ENCODE measurements around the gene CYGB. TPM values are rescaled to one million over a fixed set of nuclear protein-coding genes. Genes with fewer than 3 reads are reported as not detected.
A peak's percentile ranks its signal among the peaks of the same experiment; 100 is the strongest.

Gene CYGB
- total and polyA plus RNA-seq, 9 of the 15 experiments (the other 6 are each of a cell fraction or from before 2014, with no cell fraction given): 0.08 to 0.95 (median 0.18) TPM; not detected in 5

DNA sequence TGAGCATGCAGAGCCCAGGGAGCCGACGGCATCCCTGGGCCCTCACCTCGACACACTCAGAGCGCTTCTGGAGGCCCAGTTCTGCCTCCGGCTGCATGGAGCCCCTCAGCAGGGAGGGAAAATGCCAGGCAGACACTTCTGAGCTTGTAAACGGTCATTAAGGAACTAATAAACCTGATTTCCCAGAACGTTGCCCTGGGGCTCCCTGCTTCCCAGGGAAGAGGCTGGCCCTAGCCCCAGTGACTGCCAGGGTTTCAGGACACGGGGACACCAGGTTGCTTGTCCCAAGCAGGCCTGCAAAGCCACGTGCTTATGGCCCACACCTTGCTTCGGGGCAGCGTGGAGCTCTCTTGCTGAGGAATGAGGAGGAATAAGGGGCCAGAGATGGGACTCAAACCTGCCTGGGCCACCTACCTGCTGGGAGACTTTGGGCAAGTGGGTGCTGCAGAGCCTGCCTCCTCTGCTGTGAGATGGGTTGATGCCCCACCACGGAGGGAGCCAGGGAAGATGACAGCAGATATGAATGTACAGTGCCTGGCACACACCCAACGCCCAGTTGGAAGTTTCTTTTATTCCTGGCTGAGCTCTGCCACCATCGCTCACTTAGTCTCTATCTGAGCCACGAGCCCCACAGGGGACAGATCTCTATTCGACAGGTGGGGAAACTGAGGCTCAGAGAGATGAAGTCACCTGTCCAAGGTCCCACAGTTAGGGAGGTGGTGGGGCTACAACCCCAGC lies 41.7 kb downstream of the CYGB start:
- TF ChIP-seq NFIX (CRISPR knock-in tag; IDR thresholded peaks at IDR 0.05; ENCODE audit: low read depth) (no peak), EP300 (IDR thresholded peaks at IDR 0.05; ENCODE audit: low read length) (no peak), ZNF785 (CRISPR knock-in tag; IDR thresholded peaks at IDR 0.05) (no peak), RBFOX2 (IDR thresholded peaks at IDR 0.05; ENCODE audit: low read depth, low read length) (no peak), SMAD4 (CRISPR knock-in tag; conservative IDR thresholded peaks at IDR 0.05) (no peak), EGR1 (conservative IDR thresholded peaks at IDR 0.05) (no peak), FIP1L1 (IDR thresholded peaks at IDR 0.05; ENCODE audit: low read depth, low read length, poor library complexity, severe bottlenecking) (no peak), DIDO1 (tag; IDR thresholded peaks at IDR 0.05; ENCODE audit: low read depth) (no peak), ARNT (IDR thresholded peaks at IDR 0.05) (no peak), NRF1 (conservative IDR thresholded peaks at IDR 0.05 in 1 of 2, IDR thresholded peaks at IDR 0.05 in 1 of 2) (no peak), HNRNPL (IDR thresholded peaks at IDR 0.05; ENCODE audit: low read depth, low read length) (no peak), XRCC5 (IDR thresholded peaks at IDR 0.05; ENCODE audit: low read depth, low read length) (no peak), ARID1B (IDR thresholded peaks at IDR 0.05) (no peak), ZNF436 (CRISPR knock-in tag; IDR thresholded peaks at IDR 0.05) (no peak), RUNX1 (IDR thresholded peaks at IDR 0.05; ENCODE audit: low read depth) (no peak), DPF2 (IDR thresholded peaks at IDR 0.05) (no peak), CAMTA2 (CRISPR knock-in tag; conservative IDR thresholded peaks at IDR 0.05) (no peak)
- TF ChIP-seq, protein P1, sequence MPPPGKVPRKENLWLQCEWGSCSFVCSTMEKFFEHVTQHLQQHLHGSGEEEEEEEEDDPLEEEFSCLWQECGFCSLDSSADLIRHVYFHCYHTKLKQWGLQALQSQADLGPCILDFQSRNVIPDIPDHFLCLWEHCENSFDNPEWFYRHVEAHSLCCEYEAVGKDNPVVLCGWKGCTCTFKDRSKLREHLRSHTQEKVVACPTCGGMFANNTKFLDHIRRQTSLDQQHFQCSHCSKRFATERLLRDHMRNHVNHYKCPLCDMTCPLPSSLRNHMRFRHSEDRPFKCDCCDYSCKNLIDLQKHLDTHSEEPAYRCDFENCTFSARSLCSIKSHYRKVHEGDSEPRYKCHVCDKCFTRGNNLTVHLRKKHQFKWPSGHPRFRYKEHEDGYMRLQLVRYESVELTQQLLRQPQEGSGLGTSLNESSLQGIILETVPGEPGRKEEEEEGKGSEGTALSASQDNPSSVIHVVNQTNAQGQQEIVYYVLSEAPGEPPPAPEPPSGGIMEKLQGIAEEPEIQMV (tag; conservative IDR thresholded peaks at IDR 0.05; ENCODE audit: low read depth): no peak
- TF ChIP-seq, protein P2, sequence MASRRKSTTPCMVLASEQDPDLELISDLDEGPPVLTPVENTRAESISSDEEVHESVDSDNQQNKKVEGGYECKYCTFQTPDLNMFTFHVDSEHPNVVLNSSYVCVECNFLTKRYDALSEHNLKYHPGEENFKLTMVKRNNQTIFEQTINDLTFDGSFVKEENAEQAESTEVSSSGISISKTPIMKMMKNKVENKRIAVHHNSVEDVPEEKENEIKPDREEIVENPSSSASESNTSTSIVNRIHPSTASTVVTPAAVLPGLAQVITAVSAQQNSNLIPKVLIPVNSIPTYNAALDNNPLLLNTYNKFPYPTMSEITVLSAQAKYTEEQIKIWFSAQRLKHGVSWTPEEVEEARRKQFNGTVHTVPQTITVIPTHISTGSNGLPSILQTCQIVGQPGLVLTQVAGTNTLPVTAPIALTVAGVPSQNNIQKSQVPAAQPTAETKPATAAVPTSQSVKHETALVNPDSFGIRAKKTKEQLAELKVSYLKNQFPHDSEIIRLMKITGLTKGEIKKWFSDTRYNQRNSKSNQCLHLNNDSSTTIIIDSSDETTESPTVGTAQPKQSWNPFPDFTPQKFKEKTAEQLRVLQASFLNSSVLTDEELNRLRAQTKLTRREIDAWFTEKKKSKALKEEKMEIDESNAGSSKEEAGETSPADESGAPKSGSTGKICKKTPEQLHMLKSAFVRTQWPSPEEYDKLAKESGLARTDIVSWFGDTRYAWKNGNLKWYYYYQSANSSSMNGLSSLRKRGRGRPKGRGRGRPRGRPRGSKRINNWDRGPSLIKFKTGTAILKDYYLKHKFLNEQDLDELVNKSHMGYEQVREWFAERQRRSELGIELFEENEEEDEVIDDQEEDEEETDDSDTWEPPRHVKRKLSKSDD (conservative IDR thresholded peaks at IDR 0.05; ENCODE audit: low read length): no peak
- Histone ChIP-seq H3K9me3 (replicated peaks; ENCODE audit: control insufficient read depth, insufficient read depth, low read depth, low read length) (no peaks in the 10 kb centered on the region), H3K9me1 (ENCODE audit: control insufficient read depth, insufficient read depth, low read length) (peaks cover 4% of the 10 kb centered on the region), H2AFZ (ENCODE audit: low read depth, low read length) (no peak overlapping the region), H3K27me3 (ENCODE audit: control insufficient read depth in 2 of 2, insufficient read depth in 2 of 2, low read length in 2 of 2) (peaks cover 0 to 10% of the 10 kb centered on the region in 2 experiments; a peak in 2 of 5 replicates), H3K36me3 (ENCODE audit: control insufficient read depth, insufficient read depth, low read length) (no peaks in the 10 kb centered on the region), H3K4me3 (no peak overlapping the region), H3K4me1 (replicated peaks in 1 of 2; ENCODE audit: control insufficient read depth in 2 of 2, insufficient read depth in 2 of 2, low read length in 2 of 2) (peaks cover 11 to 51% of the 10 kb centered on the region in 2 experiments; a peak in 4 of 5 replicates), H4K20me1 (replicated peaks; ENCODE audit: control insufficient read depth, insufficient read depth, low read length) (peaks cover 10% of the 10 kb centered on the region; the same call in 1 of the 2 replicates), H3K4me2 (ENCODE audit: insufficient read depth, low read length) (no peak overlapping the region), H3K27ac (ENCODE audit: extremely low read depth, low read depth, low read length) (no peak overlapping the region), H3K79me2 (ENCODE audit: control insufficient read depth, insufficient read depth, low read length) (no peaks in the 10 kb centered on the region), H3K9ac (ENCODE audit: insufficient read depth in 1 of 2, low read depth in 2 of 2, low read length in 2 of 2) (peak overlapping the region in 1 of 2 experiments; percentile 4; a peak in 1 of 4 replicates)
- FAIRE-seq (no peak), ATAC-seq (no peak), DNase-seq (ENCODE audit: extremely low read depth in 1 of 4, low spot score in 3 of 4) (no peak)
- intact Hi-C loops (cut with micrococcal nuclease) (no loop called here), in situ Hi-C loops (cut with MboI) (no loop called here)
- CTCF ChIA-PET (ENCODE audit: low intra/inter-chr PET ratio): no interaction called here
- no TSS peak for BruUV-seq (replicated peaks)
- WGBS (ENCODE audit: insufficient coverage, low coverage, missing lambda C conversion rate): 34% methylated on average over 16 of the region's 16 CpGs
- POLR2A ChIA-PET: interaction anchor here (0.6 to 0.8 kb wide), 2 partner anchors 10 to 62 kb away, joined by 3 to 4 read pairs; no protein-coding TSS in a partner anchor

Measured in K562 (cell line).